ENCODE data around the gene BRD1.
"Not testable (repeated sequence)": the region's sequence is repeated elsewhere in the genome, so short reads cannot be mapped to it uniquely, and the experiment has no call there.

Gene BRD1

GRCh38 chr22:49767355-49768062 lies 60.2 kb downstream of the BRD1 start:
- DNase-seq = no peak

- no peak for DNase-seq
These were observed 61.7 kb downstream of the BRD1 start for GRCh38 chr22:49765951-49766350.

GRCh38 chr22:49765091-49765771 lies 62.4 kb downstream of the BRD1 start:
- DNase-seq = no peak

- no peak for DNase-seq
These were observed 63.5 kb downstream of the BRD1 start for GRCh38 chr22:49764127-49764581.

GRCh38 chr22:49763696-49764095 lies 64.0 kb downstream of the BRD1 start:
- no peak for DNase-seq

GRCh38 chr22:49763138-49763537 lies 64.5 kb downstream of the BRD1 start:
- DNase-seq = peak; percentile 27

- not testable (repeated sequence) for DNase-seq
These were observed 65.1 kb downstream of the BRD1 start for GRCh38 chr22:49762571-49762970.

- no peak for DNase-seq
These were observed 65.8 kb downstream of the BRD1 start for GRCh38 chr22:49761836-49762235.

- no peak for DNase-seq
These were observed 66.8 kb downstream of the BRD1 start for GRCh38 chr22:49760630-49761571.

- no peak for DNase-seq
These were observed 67.4 kb downstream of the BRD1 start for GRCh38 chr22:49760280-49760629.

GRCh38 chr22:49756676-49757075 lies 71.0 kb downstream of the BRD1 start:
- DNase-seq = no peak

GRCh38 chr22:49756201-49756600 lies 71.5 kb downstream of the BRD1 start:
- DNase-seq = no peak

GRCh38 chr22:49755631-49756001 lies 72.1 kb downstream of the BRD1 start:
- no peak for DNase-seq

GRCh38 chr22:49754696-49755630 lies 72.7 kb downstream of the BRD1 start:
- no peak for DNase-seq

GRCh38 chr22:49753961-49754695 lies 73.5 kb downstream of the BRD1 start:
- DNase-seq = peak; percentile 33

- DNase-seq = no peak
These were observed 74.3 kb downstream of the BRD1 start for GRCh38 chr22:49753276-49753890.

- DNase-seq = no peak
These were observed 75.0 kb downstream of the BRD1 start for GRCh38 chr22:49752598-49753091.

GRCh38 chr22:49751966-49752597 lies 75.6 kb downstream of the BRD1 start:
- DNase-seq = no peak

GRCh38 chr22:49751318-49751965 lies 76.2 kb downstream of the BRD1 start:
- no peak for DNase-seq

Data from NCI-H2107 (cell line).